Activated CD4-positive, alpha-beta T cell treated with anti-CD3 and anti-CD28 coated beads for 24 hours (primary cell): ENCODE data around the gene FAM168B.
"Not testable (repeated sequence)": the region's sequence is repeated elsewhere in the genome, so short reads cannot be mapped to it uniquely, and the experiment has no call there.

Experiments used
- DNase-seq, 2 donors: peaks; one replicate each; pipeline ENCODE4 v3.0.0-alpha.2; 2020; ENCODE audit warnings: low read depth in 2 of 2

Gene FAM168B

DNA sequence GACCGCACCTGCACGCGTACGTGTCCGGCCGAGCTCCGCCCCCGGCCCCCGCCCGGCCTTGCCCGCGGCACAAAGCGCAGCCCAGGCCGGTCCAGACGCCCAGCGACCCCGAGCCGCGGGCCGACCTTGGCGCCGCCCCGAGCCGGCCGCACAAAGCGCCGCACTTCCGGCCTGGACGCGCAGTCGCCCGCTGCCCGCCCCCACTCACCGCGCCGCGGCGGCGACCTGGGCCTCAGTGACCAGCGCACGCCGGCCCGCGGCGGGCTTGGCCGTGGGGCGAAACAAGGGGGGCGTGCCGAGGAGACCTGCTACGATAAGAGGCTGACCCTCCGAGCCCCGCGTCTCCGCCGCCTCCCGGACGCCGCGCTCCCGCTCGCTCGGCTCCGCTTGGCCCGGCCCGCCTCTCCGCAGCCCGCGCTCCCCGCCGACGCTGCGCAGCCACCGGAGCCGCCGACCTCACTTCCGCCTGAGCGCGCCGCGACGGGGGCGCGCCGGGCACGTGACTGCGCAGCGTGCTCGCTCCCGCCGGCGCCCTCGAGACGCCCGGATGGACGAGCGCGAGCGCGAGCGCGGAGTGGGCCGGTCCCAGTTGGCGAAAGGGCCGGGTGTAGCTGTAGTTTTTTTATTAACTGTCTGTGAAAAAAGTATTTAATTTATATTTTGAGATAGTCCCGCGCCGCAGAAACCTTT is at the start of gene FAM168B:
TSS of gene FAM168B (minus strand) at position 455 of the 690 bp plus-strand sequence. CDS start 10,814 bp downstream, outside the sequence.
- DNase-seq = peak; percentile 77 to 80

DNA sequence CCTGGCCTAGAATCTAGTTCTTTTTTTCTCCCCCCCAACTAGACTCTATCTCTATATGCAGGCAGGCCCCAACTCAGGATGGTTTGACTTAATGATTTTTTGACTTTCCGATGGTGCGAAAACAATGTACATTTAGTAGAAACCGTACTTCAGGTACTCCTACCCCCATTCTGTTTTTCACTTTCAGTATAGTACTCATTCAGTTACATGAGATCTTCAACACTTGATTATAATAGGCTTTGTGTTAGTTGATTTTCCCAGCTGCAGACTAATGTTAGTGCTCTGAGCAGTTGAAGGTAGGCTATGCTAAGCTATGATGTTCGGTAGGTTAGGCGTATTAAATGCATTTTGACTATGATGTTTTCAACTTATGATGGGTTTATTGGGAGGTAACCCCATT is 49.6 kb upstream of the FAM168B start:
- no peak for DNase-seq

DNA sequence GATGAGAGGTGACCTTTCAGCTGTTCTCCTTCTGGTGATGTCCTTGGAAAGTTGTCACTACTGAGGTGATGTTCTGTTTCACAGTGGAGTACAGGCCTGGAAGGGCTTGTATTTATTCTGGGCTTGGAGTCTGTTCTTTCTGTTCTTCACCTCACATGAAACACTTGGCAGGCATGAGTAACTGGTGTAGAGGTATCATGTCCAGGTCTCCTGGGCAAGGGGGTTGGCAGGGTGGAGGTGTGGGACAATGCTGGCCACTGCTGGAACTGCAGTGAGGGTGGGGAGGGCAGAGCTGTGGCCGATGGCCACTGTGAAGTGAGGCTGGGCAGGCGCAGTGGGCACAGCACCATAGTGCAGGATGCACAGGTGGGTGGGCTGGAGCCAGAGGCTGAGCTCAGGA is 47.3 kb upstream of the FAM168B start:
- no peak for DNase-seq

DNA sequence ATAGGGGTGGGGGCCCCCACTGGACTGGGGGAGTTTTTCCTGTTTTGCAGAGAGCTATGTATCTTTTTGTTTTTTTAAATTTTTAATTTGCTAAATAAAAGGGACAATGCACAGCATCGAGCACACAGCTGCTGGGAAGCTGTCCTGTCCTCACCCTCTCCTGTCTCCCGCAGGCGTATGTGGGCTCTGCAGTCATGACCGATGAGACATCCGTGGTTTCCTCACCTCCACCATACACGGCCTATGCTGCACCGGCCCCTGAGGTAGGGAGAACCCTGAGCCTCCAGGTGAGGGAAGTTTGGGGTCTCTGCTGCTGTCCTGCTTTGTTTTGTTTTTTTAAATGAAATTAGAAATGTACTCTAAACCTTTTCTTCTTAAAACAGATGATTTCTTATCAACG is 39.5 kb upstream of the FAM168B start:
- no peak for DNase-seq

DNA sequence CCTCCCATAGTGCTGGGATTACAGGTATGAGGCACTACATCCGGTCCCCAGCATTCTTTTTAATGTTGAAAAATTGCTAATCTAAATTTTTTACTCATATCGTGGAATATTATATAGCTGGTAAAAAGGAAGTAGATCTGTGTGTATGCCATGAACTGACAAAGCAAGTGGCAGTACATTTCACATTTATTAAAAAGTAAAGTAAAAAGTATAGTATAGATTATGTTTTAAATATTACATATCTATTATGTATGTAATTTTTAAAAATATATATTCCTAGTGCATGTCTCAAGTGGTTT is 37.0 kb upstream of the FAM168B start:
- no peak for DNase-seq

GRCh38 chr2:131127981-131128380 is 34.7 kb upstream of the FAM168B start:
- DNase-seq = no peak

DNA sequence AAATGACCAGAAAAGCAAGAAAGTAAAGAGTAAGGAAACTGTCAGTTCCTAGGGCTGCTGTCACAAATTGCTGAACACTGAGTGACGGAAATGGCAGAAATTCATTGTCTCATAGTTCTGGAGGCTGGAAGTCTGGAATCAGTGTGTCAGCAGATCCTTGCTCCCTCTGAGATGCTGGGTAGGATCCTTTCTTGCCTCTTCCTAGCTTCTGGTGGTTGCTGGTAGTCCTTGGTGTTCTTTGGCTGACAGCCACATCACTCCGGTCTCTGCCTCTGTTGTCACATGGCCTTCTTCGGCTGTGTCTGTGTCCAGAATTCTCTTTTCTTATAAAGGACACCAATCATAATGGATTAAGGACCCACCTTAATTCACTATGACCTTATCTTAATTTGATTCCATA is 33.8 kb upstream of the FAM168B start:
- no peak for DNase-seq

DNA sequence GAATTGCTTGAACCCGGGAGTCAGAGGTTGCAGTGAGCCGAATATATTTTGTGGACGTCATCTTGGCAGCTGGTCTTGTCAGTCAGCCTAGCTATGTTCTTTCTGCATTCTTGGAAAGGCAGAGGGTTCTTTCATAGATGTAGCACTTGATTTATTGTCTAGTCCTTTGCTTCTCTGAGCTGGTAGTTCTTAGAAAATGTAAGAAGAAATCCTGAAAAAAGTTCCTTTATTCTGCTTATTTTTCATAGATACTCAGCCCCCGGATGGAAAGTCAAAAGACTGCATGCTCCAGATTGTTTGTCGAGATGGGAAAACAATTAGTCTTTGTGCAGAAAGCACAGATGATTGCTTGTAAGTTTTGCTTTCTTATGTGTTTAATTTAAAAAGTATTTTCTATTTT is 33.2 kb upstream of the FAM168B start:
- DNase-seq = no peak

- DNase-seq = no peak
These were observed 32.0 kb upstream of the FAM168B start for GRCh38 chr2:131125195-131125757.

GRCh38 chr2:131123192-131123591 is 29.9 kb upstream of the FAM168B start:
- no peak for DNase-seq

GRCh38 chr2:131122496-131122895 is 29.2 kb upstream of the FAM168B start:
- no peak for DNase-seq

DNA sequence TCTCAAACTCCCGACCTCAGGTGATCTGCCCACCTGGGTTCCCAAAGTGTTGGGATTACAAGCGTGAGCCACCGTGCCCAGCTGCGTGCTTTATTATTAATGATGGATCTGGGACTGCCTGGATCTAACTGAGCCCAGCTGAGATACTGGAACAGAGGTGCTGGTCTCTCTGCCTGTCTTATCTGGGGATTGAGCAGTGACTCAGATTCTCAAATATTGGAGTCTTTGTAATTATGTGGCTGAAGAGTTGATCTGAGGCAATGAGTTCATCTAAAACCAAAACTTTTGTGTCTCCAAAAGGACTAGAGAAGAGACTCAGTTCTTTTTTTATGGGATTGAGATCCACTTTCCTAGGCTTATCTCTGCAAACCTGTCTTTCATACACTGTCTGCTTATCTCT is 28.2 kb upstream of the FAM168B start:
- no peak for DNase-seq

- DNase-seq = no peak
These were observed 27.6 kb upstream of the FAM168B start for GRCh38 chr2:131120815-131121317.

DNA sequence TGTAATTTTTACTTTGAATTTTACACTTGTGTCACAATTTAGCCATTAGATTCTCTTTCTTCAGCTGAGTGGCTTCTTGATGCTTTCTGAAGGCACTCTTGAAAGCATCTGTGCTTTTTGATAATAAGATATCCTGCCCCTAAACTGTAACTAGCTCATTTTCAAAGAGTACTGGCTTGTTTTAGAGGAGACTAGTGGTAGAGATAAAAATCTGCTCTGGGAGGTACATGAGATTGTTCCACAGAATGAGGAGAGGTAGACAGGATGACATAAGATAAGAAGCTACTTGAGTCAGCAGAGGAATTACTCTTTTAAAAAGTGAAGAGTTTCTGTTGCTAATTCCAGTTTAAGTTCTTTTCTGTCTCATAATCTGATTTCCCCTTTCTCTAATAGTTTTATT is 22.5 kb upstream of the FAM168B start:
- no peak for DNase-seq

DNA sequence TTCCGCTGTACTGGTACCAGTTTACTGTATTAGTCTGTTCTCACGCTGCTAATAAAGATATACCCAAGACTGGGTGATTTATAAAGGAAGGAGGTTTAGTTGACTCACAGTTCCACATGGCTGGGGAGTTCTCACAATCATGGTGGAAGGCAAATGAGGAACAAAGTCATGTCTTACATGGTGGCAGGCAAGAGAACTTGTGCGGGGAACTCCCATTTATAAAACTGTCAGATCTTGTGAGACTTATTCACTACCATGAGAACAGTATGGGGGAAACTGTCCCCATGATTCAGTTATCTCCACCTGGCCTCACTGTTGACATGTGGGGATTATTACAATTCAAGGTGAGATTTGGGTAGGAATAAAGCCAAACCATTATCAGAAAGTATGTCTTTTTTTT is 21.7 kb upstream of the FAM168B start:
- not testable (repeated sequence) for DNase-seq

DNA sequence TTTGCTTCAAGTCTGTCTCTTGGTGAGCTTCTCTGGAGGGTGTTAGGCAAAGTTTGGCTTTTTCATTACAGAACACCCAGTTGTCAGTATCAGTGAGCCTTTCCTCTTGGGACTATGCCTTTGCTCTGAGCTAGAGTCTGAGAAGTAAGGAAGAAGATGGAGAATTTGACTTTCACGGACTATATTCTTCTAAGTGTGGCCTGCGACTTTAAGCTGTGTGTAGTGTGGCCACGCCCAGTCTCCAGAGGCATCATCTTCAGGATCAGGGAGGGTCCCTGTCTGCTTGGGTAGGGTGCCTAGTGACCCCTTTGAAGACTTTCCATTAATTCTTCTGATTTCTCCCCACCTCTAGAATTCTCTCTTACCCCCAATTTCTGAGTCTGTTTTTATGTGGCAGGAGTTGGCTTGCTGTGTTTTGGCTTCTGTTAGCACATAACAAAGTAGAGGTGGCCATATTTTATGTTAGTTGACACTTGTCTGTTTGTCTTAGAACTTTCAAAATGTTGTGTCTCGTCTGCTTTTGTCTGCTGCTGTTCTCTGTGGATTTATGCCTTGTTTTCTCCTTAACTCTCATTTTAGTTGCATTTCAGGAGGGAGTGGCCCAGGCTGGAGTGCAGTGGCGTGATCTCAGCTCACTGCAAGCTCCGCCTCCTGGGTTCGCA is 20.4 kb upstream of the FAM168B start:
- no peak for DNase-seq

- DNase-seq = no peak
These were observed 19.3 kb upstream of the FAM168B start for GRCh38 chr2:131112529-131112928.

- DNase-seq = peak in 1 of 2 donors; percentile 16
These were observed 12.9 kb upstream of the FAM168B start for GRCh38 chr2:131105950-131106801.

GRCh38 chr2:131105156-131105949 is 12.1 kb upstream of the FAM168B start, which contains the start of gene PLEKHB2:
Gene PLEKHB2 (plus strand): TSS chr2:131105336. CDS start chr2:131120942, 15,606 bp downstream.
- DNase-seq = peak; percentile 84 to 85

- DNase-seq = peak; percentile 10 to 25
These were observed 11.4 kb upstream of the FAM168B start for GRCh38 chr2:131104487-131105155.

DNA sequence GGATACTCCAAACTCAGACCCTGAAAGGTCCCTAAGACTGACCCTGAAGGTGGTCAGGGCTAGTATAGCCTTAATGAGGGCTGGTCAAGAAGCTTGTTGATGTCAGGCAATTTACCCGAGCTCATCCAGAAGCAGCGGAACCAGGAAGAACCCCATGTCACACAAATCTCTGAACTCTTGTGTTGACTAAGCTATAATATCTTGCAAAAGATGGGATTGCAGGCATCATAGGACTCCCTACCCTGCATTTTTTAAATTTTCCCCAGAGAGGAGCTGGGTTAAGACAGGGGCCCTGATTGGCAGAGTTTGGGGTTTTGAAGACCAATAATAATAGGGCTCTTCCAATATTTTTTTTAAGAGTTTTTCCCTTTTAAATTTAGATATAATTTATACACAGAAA is 9.9 kb upstream of the FAM168B start:
- DNase-seq = no peak
